HG02885 (cell line): ENCODE data around the gene RYR3.

Experiments used
- ATAC-seq: cut with Tn5 transposase; IDR thresholded peaks from one replicate; pipeline ENCODE4 v1.9.1; 2021; ENCODE audit warnings: mild to moderate bottlenecking; ENCODE audit not compliant: unreplicated experiment, poor library complexity

Gene RYR3

DNA sequence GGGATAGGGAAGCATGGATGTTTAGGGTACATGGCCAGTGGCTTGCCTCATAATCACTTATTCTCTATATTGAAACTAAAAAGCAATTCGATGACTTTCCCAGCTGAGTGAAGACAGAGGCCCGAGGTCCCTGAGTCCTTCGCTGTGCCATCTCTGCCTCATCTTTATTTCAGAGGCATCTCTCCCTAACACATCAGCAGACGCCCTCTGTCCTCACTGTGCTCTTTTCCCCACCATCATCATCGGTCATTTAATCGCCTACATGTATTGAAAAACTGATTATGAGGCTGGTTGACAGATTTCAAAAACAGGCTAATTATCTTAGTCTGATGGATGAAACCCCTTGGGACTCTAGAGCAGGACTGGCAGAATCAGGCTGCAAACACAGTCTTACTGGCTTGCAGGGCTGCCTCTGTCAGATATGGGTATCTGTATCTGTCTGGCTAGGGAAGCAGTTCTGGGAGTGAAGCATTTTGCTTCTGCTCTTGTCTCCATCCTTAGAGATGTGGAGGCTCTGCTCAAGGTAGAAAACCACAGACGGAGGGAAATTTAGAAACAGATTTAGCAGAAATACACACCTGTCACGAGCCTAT, 366.6 kb downstream of the RYR3 start:
- no peak for ATAC-seq

DNA sequence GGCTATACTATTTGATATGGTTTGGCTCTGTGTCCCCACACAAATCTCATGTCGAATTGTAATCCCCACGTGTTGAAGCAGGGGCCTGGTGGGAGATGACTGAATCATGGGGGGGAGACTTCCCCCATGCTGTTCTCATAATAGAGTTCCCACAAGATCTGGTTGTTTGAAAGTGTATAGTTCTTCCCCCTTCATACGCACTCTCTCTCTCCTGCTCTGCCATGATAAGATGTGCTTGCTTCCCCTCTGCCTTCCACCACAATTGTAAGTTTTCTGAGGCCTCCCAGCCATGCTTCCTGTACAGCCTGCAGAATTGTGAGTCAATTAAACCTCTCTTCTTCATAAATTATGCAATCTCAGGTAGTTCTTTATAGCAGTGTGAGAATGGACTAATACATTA, 367.4 kb downstream of the RYR3 start:
- ATAC-seq: no peak

DNA sequence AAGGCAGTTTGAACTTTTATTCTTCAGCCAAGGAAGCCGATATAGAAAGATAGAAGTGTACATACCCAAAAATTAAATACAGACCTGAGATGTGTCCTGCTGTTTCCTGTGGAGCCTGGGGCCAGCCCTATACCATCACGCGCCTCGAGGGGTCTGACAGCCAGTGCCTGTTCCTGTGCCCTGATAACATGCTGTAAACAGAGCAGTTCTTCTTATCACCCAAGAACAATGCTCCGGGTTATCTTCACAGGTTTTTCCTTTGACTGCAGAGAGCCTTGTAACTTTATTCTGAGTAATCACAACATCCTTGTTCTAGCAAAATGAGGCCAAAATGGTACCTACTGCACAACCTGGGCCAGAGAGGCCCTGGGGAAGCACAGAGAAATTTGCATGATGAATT, 367.8 kb downstream of the RYR3 start:
- ATAC-seq: no peak

DNA sequence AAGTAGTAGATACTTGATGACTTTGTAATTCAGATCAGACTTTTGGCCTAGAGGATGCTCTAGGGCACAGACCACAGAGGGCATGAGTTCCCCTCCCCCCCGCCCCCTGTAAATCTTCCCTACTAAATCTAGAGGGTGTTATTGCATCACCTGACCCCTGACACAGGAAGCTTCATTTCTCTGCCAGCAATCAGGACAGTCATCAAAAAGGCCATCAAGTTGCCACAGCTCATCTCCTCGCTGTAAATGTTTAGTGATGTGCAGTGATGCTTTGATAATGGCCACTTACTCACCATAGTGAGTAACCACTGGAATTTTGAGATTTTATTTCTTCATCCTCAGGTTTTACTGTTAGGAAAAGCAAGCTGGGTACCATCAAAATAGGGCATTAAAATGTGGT, 368.3 kb downstream of the RYR3 start:
- no peak for ATAC-seq

- no peak for ATAC-seq
Measured at GRCh38 chr15:33680336-33680735, 369.6 kb downstream of the RYR3 start.

GRCh38 chr15:33693166-33693800, 382.5 kb downstream of the RYR3 start:
- ATAC-seq: no peak

- ATAC-seq: no peak
Measured at GRCh38 chr15:33698126-33698525, 387.4 kb downstream of the RYR3 start.

GRCh38 chr15:33699145-33699544, 388.4 kb downstream of the RYR3 start:
- ATAC-seq: no peak

GRCh38 chr15:33699691-33700447, 389.1 kb downstream of the RYR3 start:
- ATAC-seq: no peak

- ATAC-seq: peak; percentile 66
Measured at GRCh38 chr15:33700695-33701303, 390.0 kb downstream of the RYR3 start.

DNA sequence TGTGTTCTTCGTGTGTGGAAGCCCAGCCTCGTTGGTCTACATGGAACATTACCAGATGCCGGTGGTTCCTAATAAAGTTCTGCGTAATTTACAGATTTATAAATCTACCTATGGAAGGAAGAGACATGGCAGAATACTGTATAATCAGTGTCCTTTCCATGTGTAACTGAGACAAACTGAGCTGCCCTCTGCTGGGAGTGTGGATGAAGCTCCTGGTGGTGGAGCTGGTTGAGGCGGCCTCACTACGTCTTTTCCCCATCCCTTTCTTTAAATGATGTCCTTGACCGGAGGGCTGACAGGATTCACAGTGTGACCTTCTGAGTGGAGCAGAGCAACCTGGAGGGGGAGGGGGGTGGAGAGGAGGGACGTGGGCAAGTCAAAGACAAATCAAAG, 390.5 kb downstream of the RYR3 start:
- ATAC-seq: no peak

DNA sequence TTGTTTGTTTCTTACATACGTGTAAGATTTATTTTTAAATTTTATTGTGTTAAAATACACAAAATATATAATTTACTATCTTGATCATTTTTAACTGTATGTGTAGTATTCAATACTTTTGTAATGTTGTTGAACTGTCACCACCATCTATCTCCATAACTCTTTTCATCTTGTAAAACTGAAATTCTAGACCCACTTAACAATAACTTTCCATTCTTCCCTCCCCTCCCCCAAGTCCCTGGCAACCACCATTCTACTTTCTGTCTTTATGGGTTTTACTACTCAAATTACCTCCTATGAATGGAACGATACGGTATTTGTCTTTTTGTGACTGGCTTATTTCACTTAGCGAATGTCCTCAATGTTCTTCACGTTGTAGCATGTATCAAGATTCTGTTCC, 395.4 kb downstream of the RYR3 start:
- ATAC-seq: no peak

- ATAC-seq: no peak
Measured at GRCh38 chr15:33710748-33711147, 400.0 kb downstream of the RYR3 start.

GRCh38 chr15:33716025-33716424, 405.3 kb downstream of the RYR3 start:
- no peak for ATAC-seq

- no peak for ATAC-seq
Measured at GRCh38 chr15:33720952-33721351, 410.2 kb downstream of the RYR3 start.

DNA sequence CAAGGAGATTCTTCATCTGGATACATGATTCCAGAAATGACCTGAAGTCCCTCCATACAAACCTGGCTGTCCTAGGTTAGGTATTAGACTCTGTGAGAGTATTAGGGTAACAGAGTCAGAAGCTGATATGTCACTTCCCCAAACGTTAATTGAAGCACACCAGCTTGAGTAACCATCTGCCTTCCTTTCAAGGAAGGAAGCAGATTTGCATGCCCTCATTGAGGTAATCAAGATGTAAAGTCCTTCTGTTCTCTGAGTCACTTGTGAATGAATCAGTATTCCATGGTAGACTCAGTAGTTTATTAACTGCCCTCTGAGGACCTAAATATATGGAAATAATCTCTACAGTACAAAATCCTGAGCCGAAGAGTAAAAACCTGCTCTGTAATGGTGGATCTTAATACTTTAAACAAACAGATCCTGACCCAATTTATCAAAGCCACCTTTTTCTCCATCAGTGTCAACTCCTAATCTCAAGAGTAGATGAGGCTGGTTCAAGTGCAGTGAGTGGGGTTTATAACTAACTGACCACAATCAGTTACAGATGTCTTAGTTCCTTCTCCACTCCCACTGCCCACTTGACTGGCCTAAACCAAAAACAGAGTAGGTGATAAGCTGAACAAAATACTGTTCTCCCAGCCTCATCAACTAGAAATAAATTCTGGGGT, 411.4 kb downstream of the RYR3 start:
- peak; percentile 64 for ATAC-seq

GRCh38 chr15:33722673-33723015, 411.9 kb downstream of the RYR3 start:
- ATAC-seq: no peak

DNA sequence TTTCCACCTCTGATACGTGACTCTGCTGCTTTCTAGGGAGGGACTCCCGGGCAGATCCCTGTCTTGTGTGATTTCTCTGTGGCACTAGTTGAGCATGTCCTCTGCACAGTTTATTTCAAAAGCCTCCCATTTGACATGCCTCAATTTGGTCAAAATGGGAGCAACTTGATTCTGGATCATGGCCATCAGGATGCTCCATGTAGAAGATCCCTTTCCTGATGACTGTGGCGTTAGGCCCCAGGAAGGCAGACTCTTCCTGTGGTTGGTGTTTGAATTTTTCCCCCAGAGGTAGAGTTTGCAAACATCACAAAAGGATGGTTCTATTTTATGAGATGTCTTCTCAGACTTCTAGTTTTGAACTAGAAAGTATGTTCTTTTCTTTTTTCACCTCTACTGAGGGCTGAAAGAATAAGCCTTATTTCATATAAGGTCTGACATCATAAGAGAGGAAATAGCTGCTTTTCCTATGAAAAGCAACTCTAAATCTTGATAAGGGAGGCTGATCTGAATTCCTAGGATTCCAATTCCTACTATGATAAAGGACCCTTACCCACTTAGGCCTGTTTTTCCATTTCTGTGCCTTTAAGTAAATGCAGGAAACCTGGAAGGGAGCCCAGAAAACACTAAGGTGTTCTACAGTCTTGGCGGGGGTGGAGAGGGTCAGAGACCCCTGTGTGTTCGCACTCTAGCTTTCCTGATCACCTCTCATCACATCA, 413.7 kb downstream of the RYR3 start:
- no peak for ATAC-seq

- ATAC-seq: no peak
Measured at GRCh38 chr15:33729653-33730052, 418.9 kb downstream of the RYR3 start.

DNA sequence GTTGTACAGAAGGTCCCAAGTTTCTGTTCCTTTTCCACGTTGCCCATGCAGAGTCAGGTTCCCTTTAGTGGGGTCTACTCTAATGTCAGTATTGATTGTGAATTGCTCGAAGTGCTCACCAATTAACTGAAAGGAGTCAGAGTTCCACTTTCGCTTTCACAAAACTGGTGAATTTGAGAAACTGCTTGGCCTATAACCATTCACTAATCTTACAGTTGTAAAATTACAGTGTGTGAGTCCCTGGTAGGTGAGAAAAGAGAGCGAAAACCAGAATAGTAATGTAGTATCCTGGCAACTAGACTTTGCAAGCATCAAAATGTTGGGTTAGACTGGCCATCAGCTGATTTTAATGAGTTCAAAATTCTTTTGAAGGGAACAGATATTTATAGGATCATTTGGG, 420.0 kb downstream of the RYR3 start:
- peak; percentile 57 for ATAC-seq
